GM18511 (cell line): ENCODE data around the gene LRMDA.

Experiments used
- ATAC-seq: cut with Tn5 transposase; IDR thresholded peaks from one replicate; pipeline ENCODE4 v1.9.1; 2021; ENCODE audit warnings: mild to moderate bottlenecking, moderate library complexity; ENCODE audit not compliant: unreplicated experiment

Gene LRMDA

GRCh38 chr10:76394707-76395042, 963.3 kb downstream of the LRMDA start:
- ATAC-seq = no peak

- ATAC-seq = no peak
Observed at GRCh38 chr10:76395251-76395650, 963.8 kb downstream of the LRMDA start.

GRCh38 chr10:76396134-76396533, 964.7 kb downstream of the LRMDA start:
- no peak for ATAC-seq

GRCh38 chr10:76397181-76398042, 966.0 kb downstream of the LRMDA start:
- ATAC-seq = no peak

GRCh38 chr10:76398043-76398710, 966.8 kb downstream of the LRMDA start:
- ATAC-seq = no peak

- ATAC-seq = no peak
Observed at GRCh38 chr10:76399226-76399625, 967.8 kb downstream of the LRMDA start.

- ATAC-seq = no peak
Observed at GRCh38 chr10:76401006-76401405, 969.6 kb downstream of the LRMDA start.

- no peak for ATAC-seq
Observed at GRCh38 chr10:76403912-76404311, 972.5 kb downstream of the LRMDA start.

- ATAC-seq = no peak
Observed at GRCh38 chr10:76404531-76404930, 973.1 kb downstream of the LRMDA start.

GRCh38 chr10:76405922-76406321, 974.5 kb downstream of the LRMDA start:
- no peak for ATAC-seq

GRCh38 chr10:76408646-76409045, 977.2 kb downstream of the LRMDA start:
- no peak for ATAC-seq

- no peak for ATAC-seq
Observed at GRCh38 chr10:76411729-76412435, 980.5 kb downstream of the LRMDA start.

GRCh38 chr10:76415554-76415953, 984.1 kb downstream of the LRMDA start:
- ATAC-seq = no peak

GRCh38 chr10:76416642-76417041, 985.2 kb downstream of the LRMDA start:
- ATAC-seq = no peak

GRCh38 chr10:76420725-76421124, 989.3 kb downstream of the LRMDA start:
- no peak for ATAC-seq

GRCh38 chr10:76422769-76423168, 991.3 kb downstream of the LRMDA start:
- ATAC-seq = no peak

- ATAC-seq = no peak
Observed at GRCh38 chr10:76428551-76429367, 997.3 kb downstream of the LRMDA start.

- no peak for ATAC-seq
Observed at GRCh38 chr10:76429368-76430060, 998.1 kb downstream of the LRMDA start.

- no peak for ATAC-seq
Observed at GRCh38 chr10:76430061-76430645, 998.7 kb downstream of the LRMDA start.
